K562 (cell line): ENCODE data around the gene CENPB. TPM values are rescaled to one million over a fixed set of nuclear protein-coding genes. Genes with fewer than 3 reads are reported as not detected.

Experiments
- ARHGAP35 ChIP-seq: fragments of 450-650 bp; IDR thresholded peaks from 2 replicates; pipeline ENCODE4 v1.6.1; 2018; ENCODE audit not compliant: partially characterized antibody
- CEBPG ChIP-seq, 3 experiments: fragments of 200-800 bp in 1 of 3; sonication (Bioruptor generic) in 1 of 3; sonication (generic) in 1 of 3; formaldehyde crosslinking in 1 of 3; IDR thresholded peaks in 2 of 3; conservative IDR thresholded peaks in 1 of 3; 2 replicates each; pipeline versions ENCODE4 v1.6.1 to v1.8.0; 2016 to 2022; ENCODE audit warnings: missing compliant biosample characterization in 2 of 3, missing genetic modification characterization in 2 of 3, mild to moderate bottlenecking in 1 of 3, missing genetic modification reagents in 1 of 3
- NR2C2 ChIP-seq, 2 experiments: fragments of 200-800 bp in 1 of 2; sonication (Bioruptor generic) in 1 of 2; sonication (generic) in 1 of 2; formaldehyde crosslinking in 1 of 2; IDR thresholded peaks; 2 replicates each; pipeline versions ENCODE4 v1.6.1 to v1.8.0; 2016 to 2022; ENCODE audit warnings: mild to moderate bottlenecking in 1 of 2, missing compliant biosample characterization in 1 of 2, missing genetic modification characterization in 1 of 2, missing genetic modification reagents in 1 of 2
- NR3C1 ChIP-seq: sonication (generic); formaldehyde crosslinking; IDR thresholded peaks from 2 replicates; pipeline ENCODE4 v1.8.1; 2022; ENCODE audit warnings: missing genetic modification reagents
- SIN3A ChIP-seq, 2 experiments: fragments of 150-350 bp in 1 of 2; IDR thresholded peaks; 2 replicates each; pipeline ENCODE4 v1.6.1; 2011 to 2016; ENCODE audit warnings: borderline replicate concordance in 2 of 2, low read depth in 2 of 2, low read length in 2 of 2, mild to moderate bottlenecking in 2 of 2, moderate library complexity in 2 of 2; ENCODE audit not compliant: control insufficient read depth in 1 of 2
- SP1 ChIP-seq: sonication (generic); formaldehyde crosslinking; IDR thresholded peaks from 2 replicates; pipeline ENCODE4 v1.8.1; 2022; ENCODE audit warnings: mild to moderate bottlenecking, missing genetic modification reagents
- THRB ChIP-seq: fragments of 450-650 bp; formaldehyde crosslinking; conservative IDR thresholded peaks from 2 replicates; pipeline ENCODE4 v1.4.0; 2022; ENCODE audit warnings: mild to moderate bottlenecking, missing genetic modification characterization
- ZBTB2 ChIP-seq: fragments of 450-650 bp; IDR thresholded peaks from 2 replicates; pipeline ENCODE4 v1.6.1; 2016; ENCODE audit warnings: antibody characterized with exemption
- ZNF609 ChIP-seq: sonication (generic); formaldehyde crosslinking; IDR thresholded peaks from 2 replicates; pipeline ENCODE4 v1.8.1; 2023; ENCODE audit warnings: missing genetic modification reagents, mild to moderate bottlenecking, borderline replicate concordance
- polyA plus RNA-seq, 8 experiments: library from polyadenylated mRNA; depleted of rRNA in 4 of 8; stranded (reverse) in 5 of 8; unstranded in 3 of 8; fragments of >200 nt; fragmentation: Nextera tagmentation in 2 of 8; fragmentation: Illumina TruSeq in 1 of 8; extraction: Ambion mirVana in 2 of 8; extraction: Trizol in 1 of 8; gene quantifications; 2 replicates each; pipeline versions ENCODE4 v1.2.1 to v1.2.3, GENCODE V29; 2011 to 2014; ENCODE audit warnings: inconsistent platforms in 1 of 8, missing spikeins in 1 of 8
- total RNA-seq, 7 experiments: library from RNA; depleted of rRNA in 6 of 7; stranded (reverse); fragments of >200 nt in 6 of 7; fragmentation: Illumina TruSeq in 2 of 7; extraction: Trizol in 2 of 7; gene quantifications; 2 replicates each; pipeline versions ENCODE4 v1.2.1 to v1.2.3, GENCODE V29; 2011 to 2021; ENCODE audit warnings: low replicate concordance in 1 of 7
- TF ChIP-seq, protein P1 (sequence below): fragments of 450-650 bp; IDR thresholded peaks from 2 replicates; pipeline ENCODE4 v1.7.1; 2018; ENCODE audit warnings: mild to moderate bottlenecking, low read depth; ENCODE audit not compliant: partially characterized antibody
- TF ChIP-seq, protein P2 (sequence below): sonication (generic); formaldehyde crosslinking; IDR thresholded peaks from 2 replicates; pipeline ENCODE4 v1.8.0; 2023; ENCODE audit warnings: mild to moderate bottlenecking, missing genetic modification reagents

The CENPB gene
- total and polyA plus RNA-seq, 9 of the 15 experiments (the other 6 are each of a cell fraction or from before 2014, with no cell fraction given): 0.17 to 70.8 (median 24.9) TPM

GRCh38 chr20:3820048-3820900, 33.7 kb upstream of the CENPB start, which contains the start of gene AP5S1 (continued):
- TF ChIP-seq ZBTB2: 0 out of 2 replicates have a peak, but pooled peaks have one; percentile 41
- TF ChIP-seq, protein P1, sequence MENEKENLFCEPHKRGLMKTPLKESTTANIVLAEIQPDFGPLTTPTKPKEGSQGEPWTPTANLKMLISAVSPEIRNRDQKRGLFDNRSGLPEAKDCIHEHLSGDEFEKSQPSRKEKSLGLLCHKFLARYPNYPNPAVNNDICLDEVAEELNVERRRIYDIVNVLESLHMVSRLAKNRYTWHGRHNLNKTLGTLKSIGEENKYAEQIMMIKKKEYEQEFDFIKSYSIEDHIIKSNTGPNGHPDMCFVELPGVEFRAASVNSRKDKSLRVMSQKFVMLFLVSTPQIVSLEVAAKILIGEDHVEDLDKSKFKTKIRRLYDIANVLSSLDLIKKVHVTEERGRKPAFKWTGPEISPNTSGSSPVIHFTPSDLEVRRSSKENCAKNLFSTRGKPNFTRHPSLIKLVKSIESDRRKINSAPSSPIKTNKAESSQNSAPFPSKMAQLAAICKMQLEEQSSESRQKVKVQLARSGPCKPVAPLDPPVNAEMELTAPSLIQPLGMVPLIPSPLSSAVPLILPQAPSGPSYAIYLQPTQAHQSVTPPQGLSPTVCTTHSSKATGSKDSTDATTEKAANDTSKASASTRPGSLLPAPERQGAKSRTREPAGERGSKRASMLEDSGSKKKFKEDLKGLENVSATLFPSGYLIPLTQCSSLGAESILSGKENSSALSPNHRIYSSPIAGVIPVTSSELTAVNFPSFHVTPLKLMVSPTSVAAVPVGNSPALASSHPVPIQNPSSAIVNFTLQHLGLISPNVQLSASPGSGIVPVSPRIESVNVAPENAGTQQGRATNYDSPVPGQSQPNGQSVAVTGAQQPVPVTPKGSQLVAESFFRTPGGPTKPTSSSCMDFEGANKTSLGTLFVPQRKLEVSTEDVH: peak; percentile 12
- peak in 1 of 2 experiments; percentile 28; a peak in 1 of 4 replicates for TF ChIP-seq SIN3A (IDR thresholded peaks at IDR 0.05; ENCODE audit: borderline replicate concordance in 2 of 2, control insufficient read depth in 1 of 2, low read depth in 2 of 2, low read length in 2 of 2)
- TF ChIP-seq CEBPG (CRISPR knock-in tag; IDR thresholded peaks at IDR 0.05): peak; percentile 45; the same call in 1 of the 2 replicates
- TF ChIP-seq CEBPG (tag; conservative IDR thresholded peaks at IDR 0.05 in 1 of 2, IDR thresholded peaks at IDR 0.05 in 1 of 2): no peak
- TF ChIP-seq ARHGAP35: no peak
- TF ChIP-seq ZNF609 (CRISPR knock-in tag): peak; percentile 94; the same call in 1 of the 2 replicates
- no peak for TF ChIP-seq THRB
- TF ChIP-seq NR3C1 (CRISPR knock-in tag): peak; percentile 85
- TF ChIP-seq, protein P2, sequence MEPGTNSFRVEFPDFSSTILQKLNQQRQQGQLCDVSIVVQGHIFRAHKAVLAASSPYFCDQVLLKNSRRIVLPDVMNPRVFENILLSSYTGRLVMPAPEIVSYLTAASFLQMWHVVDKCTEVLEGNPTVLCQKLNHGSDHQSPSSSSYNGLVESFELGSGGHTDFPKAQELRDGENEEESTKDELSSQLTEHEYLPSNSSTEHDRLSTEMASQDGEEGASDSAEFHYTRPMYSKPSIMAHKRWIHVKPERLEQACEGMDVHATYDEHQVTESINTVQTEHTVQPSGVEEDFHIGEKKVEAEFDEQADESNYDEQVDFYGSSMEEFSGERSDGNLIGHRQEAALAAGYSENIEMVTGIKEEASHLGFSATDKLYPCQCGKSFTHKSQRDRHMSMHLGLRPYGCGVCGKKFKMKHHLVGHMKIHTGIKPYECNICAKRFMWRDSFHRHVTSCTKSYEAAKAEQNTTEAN (CRISPR knock-in tag): peak; percentile 86; the same call in 1 of the 2 replicates
- peak; percentile 85 for TF ChIP-seq SP1 (CRISPR knock-in tag)
- TF ChIP-seq NR2C2 (CRISPR knock-in tag; IDR thresholded peaks at IDR 0.05): peak; percentile 93
- peak; percentile 98 for TF ChIP-seq NR2C2 (tag; IDR thresholded peaks at IDR 0.05)
